PC-9 (cell line): Measurements from ENCODE around the gene C2CD2.

Experiments used
- EZH2 ChIP-seq: fragments of 200-600 bp; sonication (generic); IDR thresholded peaks from 2 replicates; pipeline ENCODE4 v1.8.0; 2017; ENCODE audit warnings: antibody characterized with exemption, low read depth
- TF ChIP-seq, protein P1 (sequence below): fragments of 200-600 bp; sonication (generic); conservative IDR thresholded peaks from 2 replicates; pipeline ENCODE4 v1.6.1; 2017; ENCODE audit warnings: mixed run types, antibody characterized with exemption, mild to moderate bottlenecking, moderate library complexity

DNA sequence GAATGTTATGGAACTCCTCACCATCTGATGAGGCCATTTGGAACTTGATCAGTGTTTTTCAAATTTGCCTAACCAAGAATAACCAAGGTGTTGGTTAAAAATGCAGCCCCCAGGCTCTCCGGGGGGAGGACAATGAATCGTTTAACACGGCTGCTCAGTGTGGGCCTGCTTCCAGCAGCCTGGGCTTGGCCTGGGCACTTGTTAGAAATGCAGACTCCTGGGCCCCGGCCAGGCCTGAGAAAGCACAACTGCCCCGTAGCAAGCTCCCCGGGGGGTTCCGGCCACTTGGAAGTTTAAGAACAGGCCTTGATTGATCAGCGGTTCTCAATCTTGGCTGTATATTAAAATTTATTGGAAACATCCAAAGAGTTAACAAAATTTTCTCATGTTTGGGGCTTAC, 22.8 kb upstream of the C2CD2 start:
- TF ChIP-seq, protein P1, sequence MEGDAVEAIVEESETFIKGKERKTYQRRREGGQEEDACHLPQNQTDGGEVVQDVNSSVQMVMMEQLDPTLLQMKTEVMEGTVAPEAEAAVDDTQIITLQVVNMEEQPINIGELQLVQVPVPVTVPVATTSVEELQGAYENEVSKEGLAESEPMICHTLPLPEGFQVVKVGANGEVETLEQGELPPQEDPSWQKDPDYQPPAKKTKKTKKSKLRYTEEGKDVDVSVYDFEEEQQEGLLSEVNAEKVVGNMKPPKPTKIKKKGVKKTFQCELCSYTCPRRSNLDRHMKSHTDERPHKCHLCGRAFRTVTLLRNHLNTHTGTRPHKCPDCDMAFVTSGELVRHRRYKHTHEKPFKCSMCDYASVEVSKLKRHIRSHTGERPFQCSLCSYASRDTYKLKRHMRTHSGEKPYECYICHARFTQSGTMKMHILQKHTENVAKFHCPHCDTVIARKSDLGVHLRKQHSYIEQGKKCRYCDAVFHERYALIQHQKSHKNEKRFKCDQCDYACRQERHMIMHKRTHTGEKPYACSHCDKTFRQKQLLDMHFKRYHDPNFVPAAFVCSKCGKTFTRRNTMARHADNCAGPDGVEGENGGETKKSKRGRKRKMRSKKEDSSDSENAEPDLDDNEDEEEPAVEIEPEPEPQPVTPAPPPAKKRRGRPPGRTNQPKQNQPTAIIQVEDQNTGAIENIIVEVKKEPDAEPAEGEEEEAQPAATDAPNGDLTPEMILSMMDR = no peak
- TF ChIP-seq EZH2 = no peak
